A673 (cell line): ENCODE data around the gene FBXL7.

Source experiments
- EZH2 ChIP-seq: fragments of 200-600 bp; sonication (generic); IDR thresholded peaks from 2 replicates; pipeline ENCODE4 v1.6.1; 2017; ENCODE audit warnings: borderline replicate concordance, low read depth, mild to moderate bottlenecking, mixed read lengths, antibody characterized with exemption, low read length; ENCODE audit not compliant: poor library complexity, severe bottlenecking
- TF ChIP-seq, protein P1 (sequence below): fragments of 300-800, 200-600 bp; sonication (generic); conservative IDR thresholded peaks from 2 replicates; pipeline ENCODE4 v1.5.1; 2017; ENCODE audit warnings: low read depth, mild to moderate bottlenecking, antibody characterized with exemption, low read length, moderate library complexity, mixed read lengths

- TF ChIP-seq, protein P1, sequence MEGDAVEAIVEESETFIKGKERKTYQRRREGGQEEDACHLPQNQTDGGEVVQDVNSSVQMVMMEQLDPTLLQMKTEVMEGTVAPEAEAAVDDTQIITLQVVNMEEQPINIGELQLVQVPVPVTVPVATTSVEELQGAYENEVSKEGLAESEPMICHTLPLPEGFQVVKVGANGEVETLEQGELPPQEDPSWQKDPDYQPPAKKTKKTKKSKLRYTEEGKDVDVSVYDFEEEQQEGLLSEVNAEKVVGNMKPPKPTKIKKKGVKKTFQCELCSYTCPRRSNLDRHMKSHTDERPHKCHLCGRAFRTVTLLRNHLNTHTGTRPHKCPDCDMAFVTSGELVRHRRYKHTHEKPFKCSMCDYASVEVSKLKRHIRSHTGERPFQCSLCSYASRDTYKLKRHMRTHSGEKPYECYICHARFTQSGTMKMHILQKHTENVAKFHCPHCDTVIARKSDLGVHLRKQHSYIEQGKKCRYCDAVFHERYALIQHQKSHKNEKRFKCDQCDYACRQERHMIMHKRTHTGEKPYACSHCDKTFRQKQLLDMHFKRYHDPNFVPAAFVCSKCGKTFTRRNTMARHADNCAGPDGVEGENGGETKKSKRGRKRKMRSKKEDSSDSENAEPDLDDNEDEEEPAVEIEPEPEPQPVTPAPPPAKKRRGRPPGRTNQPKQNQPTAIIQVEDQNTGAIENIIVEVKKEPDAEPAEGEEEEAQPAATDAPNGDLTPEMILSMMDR: no peak
- no peak for TF ChIP-seq EZH2
These were observed 24.7 kb downstream of the FBXL7 start for GRCh38 chr5:15524712-15525111.
